Activated T-cell treated with anti-CD3 and anti-CD28 coated beads, Interleukin-2, amount 50 U/mL, for 48 hours (primary cell): ENCODE results near the gene ADAM15.
A peak's percentile ranks its signal among the peaks of the same experiment; 100 is the strongest.

Source experiments
- DNase-seq, 2 experiments: peaks; one replicate each; pipeline ENCODE4 v3.0.0-alpha.2; 2020

ADAM15 gene

GRCh38 chr1:155086856-155087535 is 35.9 kb downstream of the ADAM15 start:
- no peak for DNase-seq

- DNase-seq, result peak; percentile 90 to 92
Measured at GRCh38 chr1:155091071-155092051, 40.2 kb downstream of the ADAM15 start.

GRCh38 chr1:155092131-155092530 is 41.0 kb downstream of the ADAM15 start:
- DNase-seq, result no peak

GRCh38 chr1:155092641-155093040 is 41.5 kb downstream of the ADAM15 start:
- no peak for DNase-seq

GRCh38 chr1:155093911-155094621 is 43.0 kb downstream of the ADAM15 start:
- no peak for DNase-seq

- DNase-seq, result no peak
Measured at GRCh38 chr1:155094622-155094948, 43.5 kb downstream of the ADAM15 start.

GRCh38 chr1:155099331-155099730 is 48.2 kb downstream of the ADAM15 start:
- DNase-seq, result no peak

GRCh38 chr1:155103325-155103724 is 52.2 kb downstream of the ADAM15 start:
- DNase-seq, result no peak

GRCh38 chr1:155104605-155105534 is 53.8 kb downstream of the ADAM15 start:
- DNase-seq, result no peak

- no peak for DNase-seq
Measured at GRCh38 chr1:155105604-155106011, 54.5 kb downstream of the ADAM15 start.

- no peak for DNase-seq
Measured at GRCh38 chr1:155106862-155107261, 55.7 kb downstream of the ADAM15 start.

GRCh38 chr1:155107309-155108264 is 56.5 kb downstream of the ADAM15 start:
- no peak for DNase-seq

- no peak for DNase-seq
Measured at GRCh38 chr1:155108296-155108695, 57.2 kb downstream of the ADAM15 start.

- DNase-seq, result no peak
Measured at GRCh38 chr1:155110381-155110780, 59.3 kb downstream of the ADAM15 start.

GRCh38 chr1:155110826-155111225 is 59.7 kb downstream of the ADAM15 start:
- no peak for DNase-seq
